Gastrocnemius medialis (tissue), 4 donors: Measurements from ENCODE around the gene PTPRN2.

Source experiments
- CTCF ChIP-seq, 5 experiments: fragments of 450-650 bp in 3 of 5; fragments of 200-600 bp in 2 of 5; sonication (generic) in 2 of 5; IDR thresholded peaks in 4 of 5; conservative IDR thresholded peaks in 1 of 5; 1 replicate in 4 of 5; 2 replicates in 1 of 5; pipeline ENCODE4 v1.5.1; 2016 to 2019; ENCODE audit warnings: antibody characterized with exemption in 5 of 5, mild to moderate bottlenecking in 3 of 5, moderate library complexity in 3 of 5
- POLR2A ChIP-seq, 2 donors: fragments of 450-650 bp; IDR thresholded peaks; one replicate each; pipeline ENCODE4 v1.6.1; 2017; ENCODE audit warnings: antibody characterized with exemption in 2 of 2, mild to moderate bottlenecking in 2 of 2, moderate library complexity in 2 of 2

- TF ChIP-seq POLR2A (IDR thresholded peaks at IDR 0.05): no peak
- TF ChIP-seq CTCF (IDR thresholded peaks at IDR 0.05 in 4 of 5, conservative IDR thresholded peaks at IDR 0.05 in 1 of 5): no peak
Observed at GRCh38 chr7:158190756-158191155, 396.9 kb downstream of the PTPRN2 start.
